GM18873 (cell line): ENCODE measurements around the gene KCNJ6.
"Not testable (repeated sequence)": the region's sequence is repeated elsewhere in the genome, so short reads cannot be mapped to it uniquely, and the experiment has no call there.

ENCODE experiments used
- ATAC-seq: cut with Tn5 transposase; IDR thresholded peaks from one replicate; pipeline ENCODE4 v1.9.1; 2021; ENCODE audit warnings: mild to moderate bottlenecking, moderate library complexity, moderate number of reproducible peaks; ENCODE audit not compliant: unreplicated experiment, low FRiP score

KCNJ6 gene

GRCh38 chr21:37688952-37689659, 227.2 kb downstream of the KCNJ6 start:
- no peak for ATAC-seq

DNA sequence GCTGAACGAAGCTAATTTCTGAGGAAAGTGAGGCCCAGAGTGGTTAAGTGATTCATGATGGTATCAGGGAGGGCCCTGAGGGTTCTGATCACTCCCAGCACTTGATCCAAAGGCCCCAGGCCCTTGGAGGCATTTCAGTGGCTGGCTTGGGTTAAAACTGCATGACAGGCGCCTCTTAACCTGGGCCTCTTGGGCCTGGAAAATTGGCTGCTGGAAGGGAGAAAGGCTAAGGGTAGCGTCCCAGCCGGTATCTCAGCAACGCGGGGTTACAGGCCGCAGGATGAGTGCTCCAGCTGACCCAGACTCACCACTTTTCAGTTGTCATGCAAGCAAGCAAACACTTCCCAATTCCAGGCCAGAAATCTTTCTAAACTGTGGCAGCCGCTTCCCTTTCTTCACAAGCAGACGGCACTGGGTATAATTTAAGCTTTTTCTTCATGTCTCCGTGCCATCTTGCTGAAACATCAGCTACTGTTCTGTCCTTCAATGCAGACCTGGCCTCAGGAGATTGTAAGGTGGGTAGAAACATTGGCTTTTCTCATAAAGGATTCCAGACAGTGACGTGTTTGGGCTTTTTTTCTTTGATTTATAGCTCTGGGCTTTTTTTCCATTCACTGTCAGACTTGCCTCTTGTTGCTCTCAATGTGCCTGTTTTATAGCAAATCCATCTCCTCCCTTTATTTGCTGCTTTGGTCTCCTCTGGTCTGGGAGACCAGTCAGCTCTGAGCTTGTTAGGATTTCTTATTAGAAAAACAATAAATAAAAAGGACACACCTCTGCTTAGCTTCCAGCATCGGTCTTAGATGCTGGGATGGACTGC, 229.1 kb downstream of the KCNJ6 start:
- no peak for ATAC-seq

- ATAC-seq = no peak
These were observed 231.7 kb downstream of the KCNJ6 start for GRCh38 chr21:37684547-37684946.

DNA sequence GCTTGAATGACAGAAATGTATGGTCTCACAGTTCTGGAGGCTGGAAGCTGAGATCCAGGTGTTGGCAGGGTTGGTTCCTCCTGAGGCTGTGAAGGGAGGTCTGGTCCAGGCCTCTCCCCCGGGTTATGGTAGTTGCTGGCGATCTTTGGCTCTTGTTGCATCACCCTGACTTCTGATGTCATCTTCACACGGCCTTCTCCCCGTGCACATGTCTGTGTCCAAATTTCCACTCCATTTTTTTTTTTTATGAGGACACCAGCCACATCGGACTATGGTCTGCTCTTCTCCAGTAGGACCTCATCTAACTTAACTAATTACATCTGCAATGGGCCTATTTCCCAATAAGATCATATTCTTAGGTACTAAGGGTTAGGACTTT, 232.2 kb downstream of the KCNJ6 start:
- ATAC-seq = no peak

- ATAC-seq = no peak
These were observed 232.7 kb downstream of the KCNJ6 start for GRCh38 chr21:37683396-37684114.

GRCh38 chr21:37682966-37683365, 233.3 kb downstream of the KCNJ6 start:
- ATAC-seq = no peak

DNA sequence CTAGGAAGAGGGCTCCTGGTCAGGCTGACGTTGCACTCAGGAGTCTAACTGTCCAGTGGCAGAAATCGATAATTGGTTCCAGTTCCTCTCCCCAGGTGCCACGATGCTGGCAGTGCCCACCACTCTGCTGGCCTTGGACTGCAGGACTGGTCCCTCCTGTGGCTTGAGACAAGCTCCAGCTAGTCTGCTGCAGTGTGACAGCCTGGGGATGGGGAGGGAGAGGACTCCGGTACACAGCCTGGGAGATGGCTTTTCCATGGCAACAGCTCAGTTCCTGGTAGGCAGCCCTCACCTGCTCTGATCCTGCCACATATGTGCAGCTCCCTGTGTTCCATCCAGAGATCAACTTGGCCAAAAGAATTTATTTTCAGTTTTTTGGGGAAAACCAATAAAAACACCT, 239.3 kb downstream of the KCNJ6 start:
- ATAC-seq = no peak

DNA sequence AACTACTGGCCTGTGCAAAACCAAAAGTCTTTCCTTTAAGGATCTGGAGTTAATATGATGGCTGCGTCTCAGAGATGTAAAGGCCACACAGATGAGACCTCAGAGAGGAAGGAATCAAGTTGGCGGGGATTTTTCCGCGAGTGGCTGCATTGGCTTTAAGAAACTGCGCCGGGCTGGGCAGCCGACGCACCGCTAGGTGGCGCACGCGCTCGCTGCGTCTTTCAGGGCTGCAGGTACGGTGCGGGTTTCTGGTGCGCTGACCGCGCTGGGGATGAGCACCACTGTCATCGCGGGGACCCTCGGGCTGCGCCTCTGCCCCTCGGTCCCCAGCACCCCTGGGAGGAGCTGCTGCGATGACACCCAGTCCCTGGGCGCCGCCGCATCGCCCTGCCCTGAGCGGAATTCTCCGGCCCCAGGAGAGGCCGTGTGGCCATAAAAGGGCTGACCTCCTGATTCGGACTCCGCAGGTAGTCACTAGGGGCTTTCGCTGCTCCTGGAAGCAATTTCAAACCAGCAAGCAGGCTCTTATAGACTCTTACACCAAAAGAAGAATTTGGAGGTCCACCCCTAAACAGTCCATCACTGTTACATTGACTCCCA, 241.0 kb downstream of the KCNJ6 start:
- no peak for ATAC-seq

DNA sequence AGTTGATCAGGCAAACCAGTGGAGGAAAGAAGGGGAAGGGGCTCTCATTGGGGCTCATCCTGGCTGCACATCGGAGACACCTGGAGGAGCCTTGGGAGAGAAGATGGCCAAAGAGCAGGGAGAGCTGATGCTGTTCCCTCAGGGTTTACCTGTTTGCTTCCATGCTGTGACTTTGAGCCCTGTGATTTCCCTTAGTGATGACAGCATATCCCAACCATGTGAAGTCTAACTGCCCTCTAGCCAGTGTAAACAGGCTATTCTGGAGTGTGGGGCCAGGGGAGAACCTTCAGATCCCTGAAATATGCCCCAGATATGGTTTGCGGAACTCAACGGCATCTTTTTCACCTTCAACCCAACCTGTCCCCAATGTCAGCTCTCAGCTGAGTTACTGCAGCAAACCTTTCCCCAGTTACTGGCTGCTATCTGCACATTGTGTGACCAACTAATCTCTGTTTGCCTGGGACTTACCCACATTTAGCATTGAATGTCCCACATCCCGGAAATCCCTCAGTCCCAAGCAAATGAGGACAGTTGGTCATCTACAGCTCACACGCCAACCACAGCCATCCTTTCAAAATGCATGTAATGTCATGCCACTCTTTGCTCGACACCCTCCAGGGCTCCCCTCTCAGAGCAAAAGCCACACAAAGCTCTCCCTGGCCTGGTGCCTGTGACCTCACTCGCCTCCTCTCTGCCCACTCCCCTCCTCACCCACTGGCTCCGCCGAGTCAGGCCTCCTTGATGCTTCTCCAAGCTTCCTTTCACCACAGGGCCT, 242.3 kb downstream of the KCNJ6 start:
- ATAC-seq = no peak

GRCh38 chr21:37671381-37671780, 244.9 kb downstream of the KCNJ6 start:
- ATAC-seq = no peak

- ATAC-seq = no peak
These were observed 245.4 kb downstream of the KCNJ6 start for GRCh38 chr21:37670883-37671282.

- no peak for ATAC-seq
These were observed 247.0 kb downstream of the KCNJ6 start for GRCh38 chr21:37669249-37669648.

DNA sequence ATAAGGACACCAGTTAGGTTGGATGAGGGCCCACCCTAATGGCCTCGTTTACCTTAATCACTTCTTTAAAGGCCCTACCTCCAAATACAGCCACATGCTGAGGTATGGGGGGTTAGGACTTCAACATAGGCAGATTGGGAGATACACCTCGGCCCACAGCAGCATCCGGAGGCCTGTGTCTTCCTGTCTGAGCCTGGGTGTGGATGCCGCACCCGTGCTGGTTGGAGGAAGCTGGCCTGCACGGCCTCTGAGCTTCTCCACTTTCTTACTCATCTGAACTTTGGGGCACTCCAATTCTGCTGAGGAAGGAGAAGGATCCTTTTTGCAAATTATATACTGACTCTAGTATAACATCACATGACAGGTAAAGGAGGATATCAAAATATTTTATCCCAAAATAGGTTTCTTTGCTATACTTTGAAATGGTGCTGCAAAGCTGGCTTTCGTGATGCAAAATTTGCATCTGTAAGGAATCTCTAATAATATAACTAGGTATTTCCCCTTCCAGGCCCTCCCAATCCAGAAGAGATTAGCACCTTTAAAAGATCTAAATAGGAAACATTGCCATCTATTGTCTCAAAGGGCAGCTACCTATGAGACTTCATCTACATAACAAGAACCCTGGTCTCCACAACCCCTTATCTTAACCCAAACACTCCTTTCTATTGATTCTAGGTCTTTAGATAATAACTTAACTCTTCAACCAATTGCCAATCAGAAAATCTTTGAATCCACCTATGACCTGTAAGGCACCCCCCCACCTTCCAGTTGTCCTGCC, 247.6 kb downstream of the KCNJ6 start:
- ATAC-seq = no peak

DNA sequence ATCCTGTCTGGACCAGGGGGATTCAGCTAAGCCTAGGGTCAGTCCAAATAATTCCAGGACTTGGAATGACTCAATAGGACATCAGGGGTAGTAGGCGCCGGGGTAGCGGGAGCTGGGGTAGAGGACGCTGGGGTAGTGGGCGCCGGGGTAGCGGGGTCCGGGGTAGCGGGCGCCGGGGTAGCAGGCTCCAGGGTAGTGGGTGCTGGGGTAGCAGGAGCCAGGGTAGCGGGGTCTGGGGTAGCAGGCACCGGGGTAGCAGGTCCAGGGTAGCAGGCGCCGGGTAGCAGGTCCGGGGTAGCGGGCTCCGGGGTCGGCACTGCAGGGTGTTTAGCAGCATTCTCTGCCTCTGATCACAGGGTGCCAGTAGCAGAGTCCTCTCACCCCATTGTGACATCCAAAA, 248.9 kb downstream of the KCNJ6 start:
- no peak for ATAC-seq

DNA sequence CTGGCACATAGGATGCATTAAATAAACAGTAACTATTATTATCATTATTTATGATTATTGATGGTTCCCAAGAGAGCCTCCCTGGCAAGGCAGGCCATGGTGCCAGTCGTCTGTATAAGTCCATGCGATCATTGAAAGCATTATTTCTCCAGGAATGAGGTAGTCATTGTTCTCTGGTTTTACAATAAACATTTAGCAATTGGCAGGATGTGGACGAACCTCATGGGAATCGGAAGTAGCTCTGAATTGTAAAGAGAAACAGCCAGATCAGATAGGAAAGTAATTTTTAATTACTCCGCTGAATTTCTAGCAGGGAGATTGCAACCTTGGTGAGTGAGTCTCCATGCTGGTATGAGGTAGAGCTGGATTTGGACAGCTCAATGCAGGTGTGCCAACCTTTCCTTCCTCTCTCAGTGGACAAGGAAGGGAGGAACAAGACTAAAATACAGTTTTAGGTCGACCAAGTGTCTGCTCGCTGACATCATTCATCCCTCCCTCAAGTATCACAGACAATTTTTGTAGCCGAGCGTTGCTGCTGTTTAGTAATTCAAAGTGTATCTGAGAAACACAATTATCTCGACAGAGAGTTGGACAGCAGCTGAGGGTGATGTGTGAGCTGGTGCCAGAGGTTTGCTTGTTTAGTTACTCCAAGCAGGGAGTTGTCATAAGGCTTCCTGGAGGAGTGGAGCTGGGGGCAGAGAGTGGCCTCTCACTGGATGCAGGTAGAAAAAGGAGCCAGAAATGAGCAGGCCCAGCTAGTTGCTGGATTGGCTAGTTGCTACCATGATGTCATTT, 250.8 kb downstream of the KCNJ6 start:
- no peak for ATAC-seq

DNA sequence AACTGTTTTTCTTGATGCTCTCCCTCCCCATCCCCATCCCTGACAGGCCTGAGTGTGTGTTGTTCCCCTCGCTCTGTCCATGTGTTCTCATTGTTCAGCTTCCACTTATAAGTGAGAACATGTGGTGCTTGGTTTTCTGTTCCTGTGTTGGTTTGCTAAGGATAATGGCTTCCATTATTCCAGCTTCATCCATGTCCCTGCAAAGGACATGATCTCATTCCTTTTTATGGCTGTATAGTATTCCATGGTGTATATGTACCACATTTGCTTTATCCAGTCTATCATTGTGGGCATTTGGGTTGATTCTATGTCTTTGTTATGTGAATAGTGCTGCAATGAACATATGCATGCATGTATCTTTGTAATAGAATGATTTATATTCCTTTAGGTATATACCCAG, 254.0 kb downstream of the KCNJ6 start:
- not testable (repeated sequence) for ATAC-seq

GRCh38 chr21:37660709-37661108, 255.5 kb downstream of the KCNJ6 start:
- ATAC-seq = no peak

DNA sequence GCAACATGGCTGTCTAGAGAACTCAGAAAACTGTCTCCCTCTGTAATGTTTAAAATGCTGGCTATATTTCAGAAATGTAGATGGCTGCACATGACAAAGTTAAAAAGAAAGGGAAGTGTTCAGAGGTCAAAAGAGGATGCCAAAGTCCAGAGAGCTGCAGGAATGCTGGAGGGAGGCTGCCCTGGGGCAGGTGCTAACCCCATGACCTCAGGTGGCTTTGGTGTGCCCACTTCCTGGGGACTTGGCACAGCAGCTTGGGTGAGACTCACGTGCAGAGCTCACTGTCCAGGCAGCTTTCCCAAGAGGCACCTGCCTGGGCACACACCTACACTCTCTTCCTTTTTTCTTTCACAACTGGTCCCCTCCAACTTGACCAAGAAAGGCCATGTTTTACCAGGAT, 256.4 kb downstream of the KCNJ6 start:
- no peak for ATAC-seq
